22Rv1 (cell line): ENCODE measurements around the gene FBXW7.

Experiments used
- ZFX ChIP-seq: fragments of 450-650 bp; IDR thresholded peaks from 2 replicates; pipeline ENCODE4 v1.6.1; 2017; ENCODE audit warnings: antibody characterized with exemption, borderline replicate concordance
- TF ChIP-seq, protein P1 (sequence below): fragments of 450-650 bp; IDR thresholded peaks from 2 replicates; pipeline ENCODE4 v1.5.1; 2017; ENCODE audit warnings: mild to moderate bottlenecking

GRCh38 chr4:152290366-152290921 lies 245.4 kb downstream of the FBXW7 start:
- TF ChIP-seq, protein P1, sequence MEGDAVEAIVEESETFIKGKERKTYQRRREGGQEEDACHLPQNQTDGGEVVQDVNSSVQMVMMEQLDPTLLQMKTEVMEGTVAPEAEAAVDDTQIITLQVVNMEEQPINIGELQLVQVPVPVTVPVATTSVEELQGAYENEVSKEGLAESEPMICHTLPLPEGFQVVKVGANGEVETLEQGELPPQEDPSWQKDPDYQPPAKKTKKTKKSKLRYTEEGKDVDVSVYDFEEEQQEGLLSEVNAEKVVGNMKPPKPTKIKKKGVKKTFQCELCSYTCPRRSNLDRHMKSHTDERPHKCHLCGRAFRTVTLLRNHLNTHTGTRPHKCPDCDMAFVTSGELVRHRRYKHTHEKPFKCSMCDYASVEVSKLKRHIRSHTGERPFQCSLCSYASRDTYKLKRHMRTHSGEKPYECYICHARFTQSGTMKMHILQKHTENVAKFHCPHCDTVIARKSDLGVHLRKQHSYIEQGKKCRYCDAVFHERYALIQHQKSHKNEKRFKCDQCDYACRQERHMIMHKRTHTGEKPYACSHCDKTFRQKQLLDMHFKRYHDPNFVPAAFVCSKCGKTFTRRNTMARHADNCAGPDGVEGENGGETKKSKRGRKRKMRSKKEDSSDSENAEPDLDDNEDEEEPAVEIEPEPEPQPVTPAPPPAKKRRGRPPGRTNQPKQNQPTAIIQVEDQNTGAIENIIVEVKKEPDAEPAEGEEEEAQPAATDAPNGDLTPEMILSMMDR, result no peak
- TF ChIP-seq ZFX, result no peak
